G401.6 (cell line): ENCODE results near the gene HOTAIR.

Experiments used
- FAIRE-seq: peaks from 2 replicates; lab custom pipeline; 2012; peaks lifted over from hg19 to GRCh38; lab: Jason Lieb, UNC

The HOTAIR gene

DNA sequence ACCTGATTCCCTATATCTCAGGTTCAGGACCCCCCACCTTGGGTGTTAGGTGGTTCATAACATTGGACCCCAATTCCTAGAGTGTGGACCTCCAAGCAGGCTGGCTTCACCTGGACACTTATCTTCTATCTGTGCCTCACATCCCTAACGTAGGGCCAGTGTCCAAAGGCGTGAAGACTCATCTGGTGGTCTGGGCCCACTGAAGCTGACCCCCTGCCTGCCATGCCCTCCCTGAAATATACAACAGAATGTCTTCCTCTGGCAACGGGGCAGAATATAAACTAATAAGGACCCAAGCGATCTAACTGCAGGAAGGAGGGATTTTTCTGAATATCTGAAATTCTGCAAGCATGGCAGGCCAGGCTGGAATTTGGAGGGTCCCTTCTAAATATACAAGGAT lies 30.5 kb downstream of the HOTAIR start:
- no peak for FAIRE-seq

DNA sequence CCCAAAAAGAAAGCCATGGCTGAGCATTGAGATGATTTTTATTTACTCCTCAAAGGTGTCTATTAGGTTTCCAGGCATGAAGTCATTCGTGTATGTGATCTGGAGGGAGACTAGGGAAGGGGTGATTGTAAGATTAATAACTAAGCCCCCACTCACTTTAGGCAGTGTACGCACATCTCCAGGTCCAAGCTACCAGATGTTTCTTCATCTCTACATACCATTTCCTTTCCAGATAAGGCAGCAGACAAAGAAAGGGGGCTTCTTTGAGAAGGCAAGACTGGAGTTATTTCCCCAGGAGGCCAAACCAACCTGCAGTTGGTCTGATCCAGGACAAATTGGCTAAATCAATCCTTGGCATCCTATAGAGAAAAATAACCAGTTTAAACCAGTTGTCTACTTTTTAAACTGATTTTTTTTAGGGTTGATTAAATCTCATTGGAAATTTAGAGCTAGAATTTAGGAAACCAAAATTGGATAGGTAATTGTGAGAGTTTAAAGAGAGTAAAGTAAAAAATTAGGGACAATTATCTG lies 32.2 kb downstream of the HOTAIR start:
- peak; percentile 84 for FAIRE-seq

DNA sequence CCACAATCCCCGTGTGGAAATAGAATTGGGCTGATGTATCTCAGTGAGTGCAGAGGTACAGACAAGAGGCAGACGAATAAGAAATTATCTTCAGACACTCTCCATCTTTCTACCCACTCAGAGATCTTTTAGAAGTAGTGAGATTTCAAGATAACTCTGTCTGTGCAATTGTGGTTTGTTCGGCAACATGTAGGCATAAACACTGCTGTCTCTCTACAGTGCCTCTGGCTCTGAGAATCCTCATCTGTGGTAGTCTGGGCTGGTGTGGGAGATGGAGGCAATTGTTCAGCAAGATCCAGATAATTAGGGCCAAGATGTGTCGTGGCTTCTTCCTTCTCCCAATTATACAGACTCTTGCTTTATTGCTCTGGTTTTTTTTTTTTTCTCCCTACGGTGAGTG lies 33.0 kb downstream of the HOTAIR start:
- FAIRE-seq: no peak

DNA sequence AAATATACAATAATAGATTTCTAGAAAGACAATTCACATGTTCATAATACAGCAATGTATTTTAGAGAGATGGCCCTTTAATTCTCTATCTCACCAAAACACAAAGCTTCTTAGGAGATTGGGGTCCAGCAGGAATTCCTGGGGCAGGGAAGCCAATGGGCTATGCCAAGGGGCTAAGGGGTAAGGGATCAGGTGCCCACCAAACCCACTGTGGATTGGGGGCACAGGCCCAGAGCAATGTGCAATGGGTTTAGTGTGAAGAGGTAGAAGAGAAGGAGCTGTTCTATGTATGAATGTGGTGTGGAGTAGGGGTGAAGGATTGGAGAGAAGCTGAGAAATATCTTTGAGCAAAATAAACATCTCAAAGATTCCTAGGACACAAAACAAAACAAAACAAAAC lies 33.6 kb downstream of the HOTAIR start:
- no peak for FAIRE-seq

DNA sequence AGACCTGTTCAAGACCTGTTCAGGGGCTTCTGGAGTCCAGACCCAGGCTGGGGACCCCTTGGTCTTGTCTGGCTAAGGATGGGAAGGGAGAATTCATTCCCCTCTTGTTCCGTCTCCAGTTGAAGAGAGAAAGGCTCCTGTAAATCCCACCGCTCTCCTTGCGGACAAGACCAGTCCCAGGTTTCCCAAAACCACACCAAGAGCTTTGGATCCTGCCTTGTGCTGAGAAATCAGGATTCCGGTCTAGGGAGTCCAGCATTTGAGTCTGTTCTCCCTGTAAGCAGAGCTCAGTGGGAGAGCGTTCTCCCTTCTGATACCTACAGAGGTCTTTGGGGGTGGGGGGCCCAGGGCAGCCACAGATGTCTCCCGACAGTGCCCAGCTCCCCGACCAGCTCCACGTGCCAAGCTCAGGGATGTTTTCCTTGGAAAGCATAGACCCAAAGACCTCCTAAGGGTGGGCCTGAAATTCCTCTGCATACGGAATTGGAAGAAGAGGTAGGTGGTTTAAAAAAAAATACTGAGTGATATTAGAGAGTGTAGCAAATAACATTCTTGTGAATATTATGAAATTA lies 34.2 kb downstream of the HOTAIR start:
- no peak for FAIRE-seq

DNA sequence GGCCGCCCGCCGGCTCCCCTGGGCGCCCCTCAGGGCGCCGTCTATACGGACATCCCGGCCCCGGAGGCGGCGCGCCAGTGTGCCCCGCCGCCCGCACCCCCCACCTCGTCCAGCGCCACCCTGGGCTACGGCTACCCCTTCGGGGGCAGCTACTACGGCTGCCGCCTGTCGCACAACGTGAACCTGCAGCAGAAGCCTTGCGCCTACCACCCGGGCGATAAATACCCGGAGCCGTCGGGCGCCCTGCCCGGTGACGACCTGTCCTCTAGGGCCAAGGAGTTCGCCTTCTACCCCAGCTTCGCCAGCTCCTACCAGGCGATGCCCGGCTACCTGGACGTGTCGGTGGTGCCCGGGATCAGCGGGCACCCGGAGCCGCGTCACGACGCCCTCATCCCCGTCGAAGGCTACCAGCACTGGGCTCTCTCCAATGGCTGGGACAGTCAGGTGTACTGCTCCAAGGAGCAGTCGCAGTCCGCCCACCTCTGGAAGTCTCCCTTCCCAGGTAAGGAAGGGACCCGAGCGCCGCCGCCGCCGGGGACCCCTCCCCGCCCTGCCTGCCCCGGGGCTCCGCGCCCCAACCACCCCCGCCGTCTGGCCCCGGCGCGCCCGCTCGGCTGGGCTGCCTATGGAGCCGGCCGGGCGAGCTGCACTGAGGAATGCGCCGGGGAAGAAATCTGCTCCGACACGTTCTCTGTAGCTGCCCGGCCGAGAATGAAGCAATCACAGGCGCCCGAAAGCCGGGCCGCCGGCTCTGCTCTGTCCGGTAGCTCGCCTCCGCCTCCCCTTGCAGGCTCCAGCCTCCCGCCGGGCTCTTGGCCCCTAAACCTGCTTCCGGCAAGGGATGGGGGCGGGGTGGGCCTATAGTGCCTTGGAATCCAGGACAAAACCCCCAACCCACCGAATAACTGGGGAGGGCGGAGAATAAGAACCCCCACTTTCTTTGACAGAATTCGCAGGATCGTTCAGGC lies 35.3 kb downstream of the HOTAIR start:
- FAIRE-seq: no peak

DNA sequence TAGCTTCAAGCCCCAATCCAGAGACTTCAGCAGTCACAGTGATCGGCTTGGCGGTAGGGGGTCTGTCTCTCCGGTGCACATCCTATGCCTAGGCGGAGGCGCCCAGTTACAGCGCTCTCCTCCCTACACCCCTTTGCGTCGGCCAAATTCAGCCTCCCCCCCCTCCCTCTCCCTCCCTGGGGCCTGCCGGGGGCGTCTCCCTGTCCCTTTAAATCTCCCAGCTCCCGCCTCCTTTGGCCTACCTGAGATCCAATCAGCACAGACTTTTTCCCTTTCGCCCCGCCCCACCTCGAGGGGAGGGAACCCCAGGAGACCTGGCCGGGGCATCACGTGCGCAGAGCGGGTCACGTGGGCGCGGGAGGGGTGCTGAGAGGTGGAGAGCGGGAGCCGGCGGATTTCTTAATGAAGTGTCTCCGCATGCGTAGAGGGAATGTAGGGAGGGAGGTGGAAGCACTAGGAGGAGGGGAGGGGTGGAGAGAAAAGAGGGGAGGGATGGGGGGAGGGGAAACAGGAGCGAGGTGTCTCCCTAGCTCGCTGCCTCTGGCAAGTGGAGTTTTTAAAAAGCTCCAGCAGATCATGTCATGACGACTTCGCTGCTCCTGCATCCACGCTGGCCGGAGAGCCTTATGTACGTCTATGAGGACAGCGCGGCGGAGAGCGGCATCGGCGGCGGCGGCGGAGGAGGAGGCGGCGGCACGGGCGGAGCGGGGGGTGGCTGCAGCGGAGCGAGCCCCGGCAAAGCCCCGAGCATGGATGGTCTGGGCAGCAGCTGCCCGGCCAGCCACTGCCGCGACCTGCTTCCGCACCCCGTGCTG lies 36.2 kb downstream of the HOTAIR start, which contains the start of gene HOXC13:
Gene HOXC13 (plus strand): TSS at position 506 of the 815 bp plus-strand sequence. CDS start 76 bp downstream, at position 582.
- FAIRE-seq: peak; percentile 99

DNA sequence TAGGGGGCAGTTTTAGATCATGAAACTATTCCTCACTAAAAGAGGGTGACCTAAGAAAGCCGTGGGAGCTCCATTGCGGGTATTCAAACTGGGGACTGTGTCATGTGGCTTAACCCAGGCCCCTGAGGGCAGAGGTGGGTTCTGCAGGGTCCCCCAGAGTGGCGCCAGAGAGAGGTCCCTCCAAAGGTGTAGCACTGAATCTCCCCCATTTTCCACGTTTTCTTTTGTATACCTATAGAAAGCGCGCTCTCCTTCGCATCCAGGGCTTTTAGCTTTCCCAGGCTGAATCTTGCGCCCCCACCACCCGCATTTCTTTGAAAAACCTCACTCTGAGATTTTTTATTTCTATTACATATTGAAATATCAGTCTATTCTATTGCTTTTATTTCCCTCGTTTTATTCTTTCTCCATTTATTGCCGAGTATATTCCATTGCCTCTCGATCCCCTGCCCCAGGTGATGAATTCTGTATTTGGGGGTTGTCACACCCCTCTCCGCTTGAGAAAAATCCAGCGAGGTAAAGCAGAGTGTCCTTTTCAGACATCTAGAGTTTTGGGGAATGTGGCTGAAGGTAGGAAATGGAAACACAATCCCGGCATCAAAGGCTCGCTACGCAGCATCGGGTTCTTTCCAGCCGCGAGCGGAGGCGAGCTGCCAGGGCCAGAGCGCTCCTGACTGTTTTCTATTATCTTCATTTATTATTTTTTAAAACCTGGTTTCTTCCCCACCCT lies 37.0 kb downstream of the HOTAIR start:
- FAIRE-seq: no peak

DNA sequence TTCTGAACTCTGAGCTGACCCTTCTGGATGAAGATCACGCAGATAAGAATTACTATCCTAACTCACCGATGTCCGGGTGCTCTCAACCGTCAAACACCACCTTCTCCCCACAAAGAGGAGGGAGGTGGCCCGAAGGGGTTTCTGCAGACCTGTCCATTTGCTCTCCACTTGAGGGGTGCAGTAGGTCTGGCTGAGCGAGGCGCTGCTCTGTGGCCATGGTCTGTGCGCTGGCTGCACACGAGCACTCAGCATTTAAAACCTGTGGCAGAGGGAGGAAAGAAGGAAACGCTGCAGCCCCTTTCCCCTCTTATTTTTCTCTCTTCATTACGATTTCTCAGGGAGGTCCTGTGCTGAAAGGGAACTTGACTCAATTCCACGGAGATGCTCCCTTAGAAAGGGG lies 37.7 kb downstream of the HOTAIR start:
- no peak for FAIRE-seq

DNA sequence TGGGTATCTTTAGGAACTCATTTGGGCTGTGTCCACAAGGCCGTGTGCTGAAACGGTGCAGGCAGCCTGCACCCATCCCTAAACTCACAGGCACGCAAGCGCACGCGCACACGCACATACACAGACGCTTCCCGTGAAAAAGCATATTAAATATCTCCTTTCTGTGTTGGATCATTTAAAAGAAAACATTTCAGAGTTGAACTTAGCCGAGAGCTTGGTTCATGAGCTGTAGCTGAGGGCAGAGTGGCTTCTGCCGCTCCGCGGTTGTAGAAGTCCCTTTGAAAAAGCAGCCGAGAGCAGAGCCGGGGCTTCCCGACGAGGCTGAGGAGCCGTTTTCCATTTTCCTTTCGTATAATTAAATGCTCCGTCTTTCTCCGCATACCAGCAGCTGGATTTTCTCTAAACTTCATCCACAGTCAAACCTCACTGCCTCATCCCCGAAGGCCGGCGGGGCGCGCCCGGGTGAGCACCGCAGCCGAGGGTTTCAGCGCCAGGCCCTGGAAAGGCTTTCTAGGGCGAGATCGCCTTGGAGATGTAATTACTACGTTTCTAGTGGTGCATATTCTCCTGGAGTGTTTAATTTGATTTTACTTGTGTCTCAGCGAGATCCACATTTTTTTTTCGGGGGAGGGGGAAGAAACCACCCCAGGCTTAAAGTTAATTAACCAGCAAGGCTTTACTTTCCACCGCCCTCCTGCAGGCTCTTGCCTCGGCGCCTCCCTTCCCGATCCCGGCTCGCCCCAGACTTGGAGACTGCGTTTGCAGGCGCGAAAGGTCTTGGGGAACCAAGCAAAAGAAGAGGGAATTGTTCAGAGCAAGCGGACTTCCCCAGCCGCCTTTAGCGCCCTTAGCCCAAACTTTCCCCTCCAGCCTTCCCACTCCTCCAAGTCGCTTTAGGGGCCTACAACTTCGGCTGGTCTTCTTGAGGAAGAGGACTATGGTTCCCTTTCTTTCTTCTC lies 39.1 kb downstream of the HOTAIR start:
- FAIRE-seq: peak; percentile 49

DNA sequence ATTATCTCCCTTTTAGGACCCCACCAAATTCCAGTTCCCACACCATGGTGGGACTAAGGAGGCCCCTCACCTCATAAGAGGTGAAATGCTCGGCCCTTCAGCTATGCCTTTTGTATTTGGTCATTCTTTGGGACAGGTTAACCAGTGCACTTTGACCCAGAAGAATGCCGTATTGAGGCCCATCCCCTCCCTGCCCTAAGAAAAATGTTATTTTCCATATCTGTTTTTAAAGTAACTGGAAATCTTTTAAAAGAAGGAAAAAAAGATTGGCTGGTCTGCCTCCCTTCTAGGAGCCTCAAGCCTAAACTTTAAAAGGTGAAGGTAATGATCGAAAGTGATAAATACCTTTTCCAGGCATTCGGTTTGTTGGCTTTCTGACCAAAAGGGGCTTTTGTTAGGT lies 41.8 kb downstream of the HOTAIR start:
- FAIRE-seq: no peak

DNA sequence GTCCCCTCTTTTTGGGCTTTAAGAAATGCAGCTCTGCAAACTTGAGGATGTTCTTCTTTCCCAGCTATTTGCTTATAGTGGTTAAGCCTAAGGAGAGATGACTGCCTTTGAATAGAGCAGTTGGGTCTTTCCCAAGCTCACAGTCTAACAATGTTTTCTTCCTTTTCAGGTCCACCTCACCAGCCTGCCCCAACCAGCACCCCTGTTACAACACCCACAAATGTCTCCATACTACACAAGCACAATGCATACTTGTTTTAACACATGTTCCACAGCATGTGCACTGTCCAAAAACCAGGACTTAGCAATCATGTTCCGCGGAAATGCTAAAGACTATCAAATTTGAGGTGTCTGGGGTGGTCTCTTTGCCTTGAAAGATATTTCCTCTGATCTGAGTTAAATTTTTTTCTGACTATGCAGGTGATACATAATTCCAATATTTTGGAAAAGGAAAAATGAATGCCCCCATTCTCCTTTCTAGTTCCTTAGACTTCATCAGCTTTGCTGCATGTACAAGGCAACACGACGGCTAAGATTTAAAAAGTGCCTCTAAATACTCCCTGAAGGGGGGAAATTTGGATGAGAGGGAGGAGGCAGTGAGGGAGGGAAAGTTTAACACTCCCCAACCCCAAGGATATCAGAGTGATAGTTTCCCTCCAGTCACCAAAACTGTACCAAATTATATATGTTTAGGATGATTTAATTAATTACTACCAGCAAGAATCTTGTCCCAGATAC lies 42.7 kb downstream of the HOTAIR start:
- FAIRE-seq: no peak

DNA sequence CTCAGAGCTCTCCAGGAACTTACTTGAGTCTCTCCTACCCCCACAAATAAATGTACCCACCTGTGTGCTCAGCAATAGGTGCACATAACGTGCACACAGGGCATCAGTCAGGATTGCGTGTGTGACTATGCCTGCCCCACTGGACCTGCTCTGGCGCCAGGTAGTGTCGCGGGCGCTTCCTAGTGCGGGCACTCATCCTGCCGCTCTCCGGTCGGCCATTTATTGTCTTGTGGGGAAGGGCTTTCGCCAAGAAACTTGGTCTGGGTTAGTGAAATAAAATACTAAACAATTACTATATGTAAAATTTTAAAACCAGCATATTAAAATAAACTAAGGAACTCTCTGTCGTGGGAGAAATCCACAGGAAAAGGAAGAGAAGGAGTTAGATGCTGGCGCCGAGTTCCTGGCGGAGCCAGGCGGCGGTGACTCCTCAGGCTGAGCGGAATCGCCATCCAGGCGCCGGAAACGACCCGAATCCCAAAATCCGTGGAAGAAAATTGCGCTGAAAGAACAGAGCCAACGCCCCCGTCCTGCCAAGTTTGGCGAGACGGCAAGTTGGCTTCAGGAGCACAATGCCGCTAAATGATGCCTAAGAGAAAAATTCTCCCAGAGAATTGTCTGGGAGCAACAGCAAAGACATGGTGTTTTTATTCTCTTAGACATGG lies 44.0 kb downstream of the HOTAIR start:
- no peak for FAIRE-seq

DNA sequence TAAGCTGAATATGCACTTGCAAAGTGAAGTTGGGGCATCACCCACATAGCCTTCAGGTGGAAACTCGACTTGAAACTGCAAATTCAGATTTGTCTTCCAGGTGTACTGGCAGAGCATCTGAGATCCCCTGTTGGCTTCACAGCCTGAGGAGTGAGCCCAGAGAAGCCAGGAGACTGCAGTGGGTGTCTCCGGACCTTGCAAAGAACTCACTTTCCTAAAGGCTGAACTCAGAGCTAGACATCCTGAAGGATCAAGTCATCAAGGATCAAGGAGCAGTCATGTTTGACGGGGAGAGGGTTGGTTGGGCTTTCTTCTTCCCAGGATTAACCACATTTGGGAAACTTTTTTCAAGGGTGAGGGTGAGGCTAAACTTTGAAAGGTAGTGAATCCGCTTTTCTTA lies 45.2 kb downstream of the HOTAIR start:
- no peak for FAIRE-seq

DNA sequence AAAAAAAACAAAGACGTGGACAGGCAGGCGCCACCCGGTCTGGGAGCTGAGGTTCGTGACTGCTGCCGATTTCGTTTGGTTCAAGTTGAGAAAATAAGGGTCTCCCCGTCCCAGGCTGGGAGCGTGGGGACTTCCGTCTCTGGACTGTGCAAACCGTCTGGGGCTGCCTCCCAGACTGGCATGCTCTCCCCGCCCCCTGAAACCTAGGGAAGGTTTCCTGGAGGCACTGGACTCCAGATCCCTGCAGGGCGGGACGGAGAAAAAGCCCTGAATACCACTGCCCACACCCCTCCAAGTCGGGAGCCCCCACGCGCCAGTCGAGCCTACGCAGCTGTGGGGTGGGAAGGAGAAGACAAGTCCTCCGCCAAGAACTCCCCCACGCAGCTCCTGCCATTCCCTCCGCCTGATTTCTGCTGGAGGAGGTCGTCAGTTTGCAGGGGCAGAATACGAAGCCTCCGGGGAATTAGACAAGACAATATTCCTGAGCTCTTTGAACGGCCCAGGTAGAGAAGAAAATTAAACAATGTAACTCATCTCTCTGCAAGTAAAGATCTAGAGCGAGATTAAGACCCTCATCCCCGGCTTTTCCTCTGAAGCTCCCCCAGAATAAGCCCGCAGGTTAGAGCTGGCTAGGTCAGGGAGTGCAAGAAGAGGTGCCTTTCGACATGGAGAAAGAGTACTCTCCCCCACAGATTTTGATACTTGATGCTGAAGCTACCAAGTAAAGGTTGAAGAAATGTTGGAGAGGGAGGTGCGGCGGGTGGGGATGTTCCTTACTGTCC lies 46.5 kb downstream of the HOTAIR start:
- no peak for FAIRE-seq

DNA sequence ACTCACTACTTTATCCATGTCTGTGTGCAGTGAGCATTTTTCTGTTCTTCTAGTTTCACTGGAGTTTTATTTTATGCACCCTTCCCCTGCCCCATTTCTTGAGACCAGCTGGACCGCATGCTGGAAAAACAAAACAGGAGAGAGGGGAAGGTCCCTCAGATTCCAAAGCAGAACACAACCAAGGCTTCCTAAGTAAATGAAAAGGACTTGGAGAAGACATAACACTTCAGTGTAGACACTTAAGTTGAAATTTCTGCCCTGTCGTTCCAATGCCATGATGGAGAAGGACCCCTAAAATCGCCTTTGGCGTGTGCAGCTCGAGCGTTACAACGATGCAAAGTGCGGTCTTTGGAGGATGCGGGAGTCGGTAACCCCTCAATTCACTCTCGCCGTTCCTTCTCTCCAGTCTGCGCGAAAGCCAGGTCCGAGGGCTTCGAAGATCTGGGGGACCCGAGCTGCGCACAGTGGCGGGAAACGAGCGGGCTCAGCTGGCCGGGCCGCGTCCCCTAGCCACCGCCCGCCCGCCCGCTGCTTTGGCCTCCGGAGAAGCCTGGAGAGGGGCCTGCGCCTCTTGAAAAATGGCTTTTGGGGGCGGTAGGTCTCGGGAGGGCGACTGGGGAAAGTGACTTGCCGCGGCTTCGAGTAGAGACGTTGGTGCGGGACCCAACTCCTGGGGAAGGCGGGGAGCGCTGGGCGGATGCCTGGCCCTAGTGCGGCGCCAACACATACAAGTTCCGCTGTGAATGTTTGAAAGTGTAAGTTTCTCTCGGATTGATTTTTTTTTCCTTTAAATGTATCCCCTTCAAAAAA lies 47.3 kb downstream of the HOTAIR start:
- no peak for FAIRE-seq

DNA sequence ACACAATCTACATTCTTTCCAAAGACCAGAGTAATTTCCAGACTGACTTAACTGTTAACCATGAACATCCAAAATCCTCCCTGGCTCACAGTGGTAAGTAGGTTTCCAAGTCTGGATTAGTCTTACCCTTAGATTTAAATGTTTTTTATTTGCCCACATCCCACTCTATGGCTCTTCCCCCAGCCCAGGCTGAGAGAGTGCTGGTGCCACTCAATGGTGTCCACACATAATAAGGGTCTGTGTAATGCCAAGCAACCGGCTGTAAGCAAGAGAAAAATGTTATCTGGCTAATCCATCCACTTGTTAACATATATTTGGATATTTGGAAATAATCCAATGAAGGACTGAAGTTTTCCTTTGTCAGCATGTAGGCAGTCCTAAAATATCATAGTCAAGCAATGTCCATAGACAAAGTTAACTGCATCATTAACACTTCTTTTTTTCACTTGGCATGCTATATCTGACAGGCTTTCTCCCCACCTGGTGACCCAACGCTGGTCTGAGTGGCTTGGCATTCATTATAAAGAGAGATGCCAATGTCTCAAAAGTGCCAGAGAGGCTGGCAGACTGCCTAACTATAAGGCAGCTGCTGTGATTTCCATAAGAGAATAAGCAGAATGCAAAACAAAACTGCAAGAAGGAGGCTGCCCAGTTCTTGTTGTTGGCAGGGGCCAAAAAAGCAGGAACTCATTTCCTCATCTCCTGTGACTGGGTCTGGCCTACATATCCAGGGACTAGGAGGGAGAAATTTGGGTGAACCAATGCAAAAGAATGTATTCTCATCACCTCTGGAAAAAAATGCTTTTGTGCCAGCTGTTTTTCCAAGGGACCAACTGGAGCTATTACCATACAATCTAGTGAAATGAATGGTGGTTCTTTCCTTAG lies 50.0 kb downstream of the HOTAIR start:
- no peak for FAIRE-seq
